NOMO-1 treated with dmso at 0.1 percent for 144 hours (cell line): Measurements from ENCODE around the gene RIPOR3.

Experiments used
- DNase-seq: peaks from one replicate; lab custom pipeline; 2025; ENCODE audit not compliant: unreplicated experiment; lab: John Stamatoyannopoulos, UW

RIPOR3 gene

DNA sequence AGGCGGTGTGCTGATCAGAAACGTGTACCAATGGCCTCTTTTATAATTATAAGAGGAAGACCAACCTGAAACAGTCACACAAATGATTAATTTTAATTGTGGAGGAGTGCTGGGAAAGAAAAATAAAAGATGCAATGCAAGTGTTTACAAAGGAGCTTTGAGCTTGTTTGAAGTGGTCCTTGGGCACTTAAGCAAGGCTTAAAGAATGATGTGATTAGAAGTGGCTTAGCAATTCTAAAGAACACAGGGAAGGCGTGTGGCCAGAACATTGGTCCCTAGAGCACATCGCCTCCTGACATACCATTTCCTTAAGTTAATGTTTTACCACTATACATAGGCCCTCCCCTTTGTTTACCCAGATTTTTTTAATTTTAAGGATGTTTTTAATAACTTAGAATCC lies 155.0 kb downstream of the RIPOR3 start:
- DNase-seq: no peak
